C4-2B (cell line): Measurements from ENCODE around the gene RELN.

ENCODE experiments used
- CTCF ChIP-seq: fragments of 450-650 bp; conservative IDR thresholded peaks from 2 replicates; pipeline ENCODE4 v1.5.1; 2017; ENCODE audit warnings: mild to moderate bottlenecking
- ZFX ChIP-seq: fragments of 450-650 bp; IDR thresholded peaks from 2 replicates; pipeline ENCODE4 v1.6.1; 2017

- no peak for TF ChIP-seq CTCF
- TF ChIP-seq ZFX: no peak
These were observed 194.4 kb downstream of the RELN start for GRCh38 chr7:103795107-103795506.
